Ovary (tissue), 9 donors: ENCODE results near the gene CPED1. TPM values are rescaled to one million over a fixed set of nuclear protein-coding genes. Genes with fewer than 3 reads are reported as not detected.
A peak's percentile ranks its signal among the peaks of the same experiment; 100 is the strongest.

Experiments used
- DNase-seq, 5 donors: peaks; one replicate each; pipeline ENCODE4 v3.0.0-alpha.2; 2019 to 2020
- H3K27ac ChIP-seq, 2 donors: fragments of 200-600 bp; one replicate each; pipeline versions ENCODE4 v1.5.1 to v1.8.0; 2019 to 2022
- H3K27me3 ChIP-seq: fragments of 200-600 bp; one replicate; pipeline ENCODE4 v1.8.0; 2022
- H3K36me3 ChIP-seq: fragments of 200-600 bp; sonication (generic); one replicate; pipeline ENCODE4 v1.5.1; 2019
- H3K4me1 ChIP-seq: one replicate; pipeline ENCODE4 v1.8.1; 2013; ENCODE audit warnings: mild to moderate bottlenecking, moderate library complexity; ENCODE audit not compliant: insufficient read depth
- H3K4me3 ChIP-seq: fragments of 200-600 bp; sonication (generic); one replicate; pipeline ENCODE4 v1.5.1; 2017
- H3K9me3 ChIP-seq, 2 donors: fragments of 200-600 bp in 1 of 2; sonication (generic) in 1 of 2; one replicate each; pipeline versions ENCODE4 v1.5.1 to v1.8.1; 2013 to 2019; ENCODE audit warnings: mild to moderate bottlenecking in 1 of 2, moderate library complexity in 1 of 2
- EP300 ChIP-seq: sonication (generic); formaldehyde crosslinking; IDR thresholded peaks from one replicate; pipeline ENCODE4 v1.6.1; 2017; ENCODE audit warnings: antibody characterized with exemption
- POLR2A ChIP-seq: fragments of 450-650 bp; IDR thresholded peaks from one replicate; pipeline ENCODE4 v1.6.1; 2017; ENCODE audit warnings: antibody characterized with exemption, mild to moderate bottlenecking, moderate library complexity
- WGBS, 3 donors: extraction: QIAGEN DNeasy Blood & Tissue Kit in 1 of 3; methylation state at CpG; one replicate each; pipeline versions ENCODE4 v1.1.5 to v1.1.7; 2013 to 2017; 5-methylcytosine and 5-hydroxymethylcytosine counted together
- intact Hi-C, 4 donors: fragments of 100-400 bp; cut with DNase I; formaldehyde crosslinking; loops; one replicate each; pipeline versions ENCODE4 v1.11.0 to v1.15.1; 2022 to 2023
- polyA plus RNA-seq, 2 donors: library from polyadenylated mRNA; stranded (reverse); fragments of 200-250 nt in 1 of 2; fragments of 350-450 nt in 1 of 2; fragmentation: Illumina TruSeq in 1 of 2; extraction: RNeasy Lipid Tissue Mini Kit (QIAGEN cat#74804) in 1 of 2; gene quantifications; one replicate each; pipeline ENCODE4 v1.2.3, GENCODE V29; 2013 to 2014
- total RNA-seq, 7 donors: library from RNA; depleted of rRNA in 2 of 7; stranded (reverse); fragments of >200 nt in 2 of 7; fragmentation: NEBNext Ultra II Directional in 3 of 7; extraction: Animal tissue kit (Norgen Biotek cat#: 25700) in 3 of 7; gene quantifications; one replicate each; pipeline versions ENCODE4 v1.1.0 to v1.2.4, GENCODE V29; 2016 to 2023
- TF ChIP-seq, protein P1 (sequence below), 3 donors: fragments of 450-650 bp in 2 of 3; fragments of 200-600 bp in 1 of 3; IDR thresholded peaks; one replicate each; pipeline versions ENCODE4 v1.5.1 to v1.8.0; 2016 to 2022; ENCODE audit warnings: antibody characterized with exemption in 3 of 3, mild to moderate bottlenecking in 1 of 3
- donor health status: DM: no; HTN: no; CAD: no; lungs with moderate emphysema.
- donor health status: DM: no; HTN: no; CAD: no.
- donor health status: Bipolar disorder and iron deficiency.
- donor health status: DM: yes; HTN: yes; CAD: no.
- donor health status: DM: no; HTN: no; CAD: no.
- donor health status: DM: yes; HTN: yes; CAD: no.

The CPED1 gene
- total and polyA plus RNA-seq, 9 donors = 42.1 to 127 (median 88.8) TPM

DNA sequence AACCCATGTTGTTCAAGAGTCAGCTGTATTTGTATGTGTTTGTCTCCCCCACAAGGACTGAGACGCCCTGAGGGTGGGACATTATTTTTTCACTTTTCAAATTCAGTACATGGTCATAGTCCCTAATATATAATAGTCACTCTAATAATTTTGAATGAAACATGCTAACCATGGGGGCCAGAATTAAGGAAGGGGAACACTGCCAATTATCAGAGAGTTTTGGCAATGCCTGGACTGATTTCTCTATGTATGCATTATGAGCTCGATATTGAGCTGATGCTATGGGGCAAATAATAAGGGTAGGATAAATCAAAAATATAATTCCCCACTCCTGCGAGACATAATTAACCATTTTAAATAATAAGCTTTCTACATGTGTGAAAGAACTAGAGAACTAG lies 87.4 kb downstream of the CPED1 start:
- WGBS, 3 donors = 89 to 93% (median 91%) methylated on average over 3 of the region's 3 CpGs
- H3K27me3 ChIP-seq = no peaks in the 10 kb centered on the region
- intact Hi-C loops = loop anchor here in 1 of 4 donors (5.0 kb wide), 1 partner anchor 89 kb away; the partner anchor contains the start of gene CPED1
- no peak overlapping the region for H3K4me3 ChIP-seq
- H3K4me1 ChIP-seq = no peaks in the 10 kb centered on the region
- DNase-seq = no peak
- no peaks in the 10 kb centered on the region for H3K36me3 ChIP-seq
- TF ChIP-seq EP300 = no peak
- no peak for TF ChIP-seq POLR2A
- TF ChIP-seq, protein P1, sequence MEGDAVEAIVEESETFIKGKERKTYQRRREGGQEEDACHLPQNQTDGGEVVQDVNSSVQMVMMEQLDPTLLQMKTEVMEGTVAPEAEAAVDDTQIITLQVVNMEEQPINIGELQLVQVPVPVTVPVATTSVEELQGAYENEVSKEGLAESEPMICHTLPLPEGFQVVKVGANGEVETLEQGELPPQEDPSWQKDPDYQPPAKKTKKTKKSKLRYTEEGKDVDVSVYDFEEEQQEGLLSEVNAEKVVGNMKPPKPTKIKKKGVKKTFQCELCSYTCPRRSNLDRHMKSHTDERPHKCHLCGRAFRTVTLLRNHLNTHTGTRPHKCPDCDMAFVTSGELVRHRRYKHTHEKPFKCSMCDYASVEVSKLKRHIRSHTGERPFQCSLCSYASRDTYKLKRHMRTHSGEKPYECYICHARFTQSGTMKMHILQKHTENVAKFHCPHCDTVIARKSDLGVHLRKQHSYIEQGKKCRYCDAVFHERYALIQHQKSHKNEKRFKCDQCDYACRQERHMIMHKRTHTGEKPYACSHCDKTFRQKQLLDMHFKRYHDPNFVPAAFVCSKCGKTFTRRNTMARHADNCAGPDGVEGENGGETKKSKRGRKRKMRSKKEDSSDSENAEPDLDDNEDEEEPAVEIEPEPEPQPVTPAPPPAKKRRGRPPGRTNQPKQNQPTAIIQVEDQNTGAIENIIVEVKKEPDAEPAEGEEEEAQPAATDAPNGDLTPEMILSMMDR (IDR thresholded peaks at IDR 0.05) = no peak
- H3K9me3 ChIP-seq = no peaks in the 10 kb centered on the region
- no peak overlapping the region for H3K27ac ChIP-seq

DNA sequence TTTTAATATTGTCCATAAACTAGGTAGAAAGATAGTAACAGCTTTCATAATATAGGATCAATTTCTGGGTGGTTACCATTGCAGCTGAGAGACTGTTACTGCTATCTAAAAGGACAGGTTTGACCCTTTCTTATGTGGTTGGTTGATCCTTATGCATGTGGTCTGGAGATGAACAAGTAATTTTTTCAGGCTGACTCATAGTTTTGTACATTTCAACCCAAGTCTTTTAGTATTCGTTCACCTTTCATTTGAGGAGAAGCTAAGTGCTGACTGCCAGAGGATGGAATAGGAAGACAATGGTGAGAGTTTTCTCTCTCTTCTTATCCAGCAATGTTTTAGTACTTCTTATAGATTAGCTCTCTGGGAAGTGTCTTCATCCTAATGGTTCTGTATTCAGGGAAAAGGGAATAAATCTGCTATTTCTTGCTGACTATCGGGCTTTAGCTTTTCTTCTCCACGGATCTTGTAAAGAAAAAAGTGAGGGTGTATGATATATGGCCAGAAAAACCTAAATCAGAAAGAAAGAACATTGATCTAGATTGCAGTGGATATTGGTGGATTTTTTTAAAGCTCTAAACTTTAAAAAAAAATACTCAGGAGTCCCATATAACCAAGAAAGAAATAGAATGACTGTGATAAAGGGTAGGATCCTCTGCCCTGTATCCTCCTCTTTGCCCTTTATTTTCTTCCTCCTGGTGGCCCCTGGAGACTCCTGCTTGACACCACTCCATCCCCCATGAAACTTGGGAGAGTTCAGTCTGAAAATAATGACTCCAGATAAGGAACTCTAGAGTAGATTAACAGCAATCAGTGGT lies 88.0 kb downstream of the CPED1 start:
- TF ChIP-seq, protein P1 (IDR thresholded peaks at IDR 0.05) = no peak
- TF ChIP-seq POLR2A (no peak), EP300 (no peak)
- 60 to 67% (median 62%) methylated on average over 3 of the region's 3 CpGs for WGBS, 3 donors

DNA sequence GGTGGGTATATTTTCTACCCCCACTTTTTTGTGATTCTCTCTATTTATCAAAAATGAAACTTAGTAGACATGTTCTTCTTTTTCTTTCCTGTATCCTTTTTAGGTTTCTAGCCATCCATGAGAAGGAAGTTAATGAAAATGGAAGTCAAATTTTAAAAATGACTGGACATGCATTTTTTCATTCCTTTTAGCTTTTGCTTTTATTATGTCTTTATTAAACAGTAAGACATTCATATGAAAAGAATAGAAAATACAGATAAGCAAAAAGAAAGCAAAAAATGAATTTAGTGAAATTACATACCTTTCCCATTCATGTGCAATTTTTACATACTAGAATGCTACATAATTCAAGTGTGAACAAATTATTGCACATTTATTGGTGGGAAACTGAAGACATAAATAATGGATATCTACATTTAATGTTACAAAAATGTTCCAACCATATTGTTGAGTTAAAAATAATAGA lies 88.7 kb downstream of the CPED1 start:
- Histone ChIP-seq H3K27ac (peak overlapping the region in 1 of 2 donors; percentile 42), H3K4me3 (no peak overlapping the region), H3K9me3 (no peaks in the 10 kb centered on the region), H3K4me1 (no peaks in the 10 kb centered on the region), H3K36me3 (no peaks in the 10 kb centered on the region), H3K27me3 (no peaks in the 10 kb centered on the region)
- intact Hi-C loops = loop anchor here in 1 of 4 donors (5.0 kb wide), 1 partner anchor 90 kb away; the partner anchor contains the start of gene CPED1
- no peak for DNase-seq
- TF ChIP-seq POLR2A (no peak), EP300 (no peak)
- TF ChIP-seq, protein P1 (IDR thresholded peaks at IDR 0.05) = no peak

More for the DNA sequence above, 88.0 kb downstream of the CPED1 start:
- no peaks in the 10 kb centered on the region for H3K36me3 ChIP-seq
- H3K4me1 ChIP-seq = no peaks in the 10 kb centered on the region
- H3K4me3 ChIP-seq = no peak overlapping the region
- H3K27ac ChIP-seq = peak overlapping the region; percentile 41 to 42
- H3K9me3 ChIP-seq = no peaks in the 10 kb centered on the region
- intact Hi-C loops = loop anchor here in 1 of 4 donors (5.0 kb wide), 1 partner anchor 89 kb away; the partner anchor contains the start of gene CPED1
- no peak for DNase-seq
- no peaks in the 10 kb centered on the region for H3K27me3 ChIP-seq

DNA sequence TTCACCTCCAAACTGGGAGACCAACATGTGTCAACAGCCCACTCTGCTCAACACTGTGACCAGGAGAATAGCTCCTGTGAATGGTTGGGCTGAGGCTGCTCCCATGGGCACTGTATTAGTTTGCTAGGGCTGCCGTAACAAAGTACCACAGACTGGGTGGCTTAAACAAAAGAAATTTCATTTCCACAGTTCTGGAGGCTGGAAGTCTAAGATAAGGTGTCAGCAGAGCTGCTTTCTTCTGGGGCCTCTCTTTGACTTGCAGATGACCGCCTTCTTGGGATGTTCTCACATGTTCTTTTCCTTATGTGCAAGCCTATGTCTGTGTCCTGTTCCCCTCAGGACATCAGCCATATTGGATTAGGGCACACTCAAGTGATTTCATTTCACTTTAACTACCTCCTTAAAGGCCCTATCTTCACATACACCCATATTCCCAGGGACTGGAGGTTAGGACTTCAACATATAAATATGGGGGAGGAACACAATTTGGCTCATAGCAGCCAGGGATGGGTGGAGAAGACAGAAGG lies 90.3 kb downstream of the CPED1 start:
- Histone ChIP-seq H3K27ac (no peak overlapping the region), H3K9me3 (no peaks in the 10 kb centered on the region), H3K4me1 (no peaks in the 10 kb centered on the region), H3K36me3 (no peaks in the 10 kb centered on the region), H3K27me3 (no peaks in the 10 kb centered on the region), H3K4me3 (no peak overlapping the region)
- TF ChIP-seq, protein P1 (IDR thresholded peaks at IDR 0.05) = no peak
- no peak for TF ChIP-seq POLR2A
- TF ChIP-seq EP300 = no peak
- WGBS, 3 donors = 96 to 100% (median 99%) methylated on average over 2 of the region's 2 CpGs
- DNase-seq = no peak
- intact Hi-C loops = loop anchor here in 2 of 4 donors (2.0 to 5.0 kb wide), 2 partner anchors 90 to 91 kb away; partner anchors contain the start of gene CPED1 (in 2 of the 2)
